Measurements from ENCODE around the gene MYO5B. TPM values are rescaled to one million over a fixed set of nuclear protein-coding genes. Genes with fewer than 3 reads are reported as not detected.

MYO5B gene
- total and polyA plus RNA-seq, 10 of the 15 experiments (the other 5 are each of a cell fraction or from before 2014, with no cell fraction given), result 2.5 to 4.5 (median 3.3) TPM

- TF ChIP-seq MEF2B (IDR thresholded peaks at IDR 0.05; ENCODE audit: partially characterized antibody, poor library complexity, severe bottlenecking) (peak; percentile 9), ZBTB40 (IDR thresholded peaks at IDR 0.05; ENCODE audit: borderline replicate concordance) (no peak), ZNF687 (IDR thresholded peaks at IDR 0.05) (no peak), CBX3 (IDR thresholded peaks at IDR 0.05; ENCODE audit: borderline replicate concordance, low read depth) (no peak), SREBF1 (IDR thresholded peaks at IDR 0.05; ENCODE audit: low read length) (no peak), SMC3 (IDR thresholded peaks at IDR 0.05; ENCODE audit: borderline replicate concordance, low read length) (no peak), SPI1 (IDR thresholded peaks at IDR 0.05; ENCODE audit: borderline replicate concordance, insufficient read depth, low read depth, low read length) (no peak), CREB1 (IDR thresholded peaks at IDR 0.05; ENCODE audit: low read depth) (no peak), RUNX3 (IDR thresholded peaks at IDR 0.05; ENCODE audit: low read length) (peak; percentile 63)
- TF ChIP-seq, protein P1, sequence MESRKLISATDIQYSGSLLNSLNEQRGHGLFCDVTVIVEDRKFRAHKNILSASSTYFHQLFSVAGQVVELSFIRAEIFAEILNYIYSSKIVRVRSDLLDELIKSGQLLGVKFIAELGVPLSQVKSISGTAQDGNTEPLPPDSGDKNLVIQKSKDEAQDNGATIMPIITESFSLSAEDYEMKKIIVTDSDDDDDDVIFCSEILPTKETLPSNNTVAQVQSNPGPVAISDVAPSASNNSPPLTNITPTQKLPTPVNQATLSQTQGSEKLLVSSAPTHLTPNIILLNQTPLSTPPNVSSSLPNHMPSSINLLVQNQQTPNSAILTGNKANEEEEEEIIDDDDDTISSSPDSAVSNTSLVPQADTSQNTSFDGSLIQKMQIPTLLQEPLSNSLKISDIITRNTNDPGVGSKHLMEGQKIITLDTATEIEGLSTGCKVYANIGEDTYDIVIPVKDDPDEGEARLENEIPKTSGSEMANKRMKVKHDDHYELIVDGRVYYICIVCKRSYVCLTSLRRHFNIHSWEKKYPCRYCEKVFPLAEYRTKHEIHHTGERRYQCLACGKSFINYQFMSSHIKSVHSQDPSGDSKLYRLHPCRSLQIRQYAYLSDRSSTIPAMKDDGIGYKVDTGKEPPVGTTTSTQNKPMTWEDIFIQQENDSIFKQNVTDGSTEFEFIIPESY (IDR thresholded peaks at IDR 0.05), result no peak
- TF ChIP-seq, protein P2, sequence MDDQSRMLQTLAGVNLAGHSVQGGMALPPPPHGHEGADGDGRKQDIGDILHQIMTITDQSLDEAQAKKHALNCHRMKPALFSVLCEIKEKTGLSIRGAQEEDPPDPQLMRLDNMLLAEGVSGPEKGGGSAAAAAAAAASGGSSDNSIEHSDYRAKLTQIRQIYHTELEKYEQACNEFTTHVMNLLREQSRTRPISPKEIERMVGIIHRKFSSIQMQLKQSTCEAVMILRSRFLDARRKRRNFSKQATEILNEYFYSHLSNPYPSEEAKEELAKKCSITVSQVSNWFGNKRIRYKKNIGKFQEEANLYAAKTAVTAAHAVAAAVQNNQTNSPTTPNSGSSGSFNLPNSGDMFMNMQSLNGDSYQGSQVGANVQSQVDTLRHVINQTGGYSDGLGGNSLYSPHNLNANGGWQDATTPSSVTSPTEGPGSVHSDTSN (IDR thresholded peaks at IDR 0.05; ENCODE audit: insufficient replicate concordance, low read depth, low read length), result no peak
These were observed 104.3 kb downstream of the MYO5B start (continued) for GRCh38 chr18:50090370-50091312.
